Astrocyte (in vitro differentiated cells and primary cell): ENCODE measurements around the gene TDRD12.

Experiments
- CTCF ChIP-seq: IDR thresholded peaks from 2 replicates; pipeline ENCODE4 v1.5.1; 2011; ENCODE audit warnings: low read depth, mild to moderate bottlenecking, inconsistent platforms, low read length, moderate library complexity; ENCODE audit not compliant: insufficient read depth
- EZH2 ChIP-seq: IDR thresholded peaks from 2 replicates; pipeline ENCODE4 v1.6.1; 2012; ENCODE audit warnings: mild to moderate bottlenecking, low read length, inconsistent platforms; ENCODE audit not compliant: insufficient read depth

GRCh38 chr19:32800754-32801153, 81.2 kb downstream of the TDRD12 start:
- no peak for TF ChIP-seq CTCF
- TF ChIP-seq EZH2 = no peak
